COLO668 (cell line): ENCODE measurements around the gene CECR2.
"Not testable (repeated sequence)": the region's sequence is repeated elsewhere in the genome, so short reads cannot be mapped to it uniquely, and the experiment has no call there.

Experiments
- DNase-seq: peaks from one replicate; lab custom pipeline; 2025; ENCODE audit not compliant: unreplicated experiment; lab: John Stamatoyannopoulos, UW

Gene CECR2

DNA sequence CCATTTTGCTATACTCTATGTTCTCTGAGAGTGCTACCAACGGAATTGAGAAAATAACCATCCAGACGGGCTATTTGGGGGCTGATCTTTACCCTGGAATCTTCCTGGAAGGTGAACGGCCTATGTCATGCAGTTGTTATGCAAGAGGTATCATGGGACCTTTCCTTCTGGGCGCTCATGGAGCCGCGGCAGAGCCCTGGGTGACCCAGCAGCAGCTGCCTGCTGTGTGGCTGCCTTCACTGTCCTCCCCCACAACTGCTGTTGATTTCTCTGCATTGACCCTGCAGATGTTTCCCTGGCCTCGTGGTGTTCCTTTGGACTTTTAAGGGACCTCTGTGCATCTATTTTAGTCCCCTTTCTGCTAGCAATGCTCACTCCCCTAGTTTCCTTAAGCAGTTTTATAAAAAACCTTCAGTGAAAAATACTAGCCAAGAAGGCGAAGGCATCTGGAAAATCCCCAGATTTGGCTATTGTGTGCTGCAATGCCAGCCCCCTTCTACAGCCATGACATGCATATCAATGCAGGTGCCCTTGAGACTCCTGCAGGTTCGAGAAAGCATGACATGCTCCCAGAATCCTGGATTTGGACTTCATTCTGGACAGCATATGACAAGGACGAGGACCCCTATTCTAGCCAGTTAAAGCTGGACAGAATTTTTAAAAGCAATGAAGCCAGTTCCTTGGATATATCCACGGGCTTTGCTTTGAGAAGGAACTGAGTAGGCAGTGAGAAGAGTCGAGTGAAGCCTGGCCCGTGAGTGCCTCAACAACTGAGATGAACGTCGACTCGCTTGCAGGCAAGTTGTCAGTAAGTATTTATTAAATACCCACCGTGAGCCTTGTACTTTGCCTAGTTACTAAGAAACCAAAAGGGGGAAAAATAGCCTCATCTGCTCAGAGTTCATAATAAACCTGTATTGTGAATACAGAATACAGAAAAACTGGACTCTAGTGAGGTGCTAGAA, 193.9 kb downstream of the CECR2 start, which contains the start of gene SLC25A18:
Gene SLC25A18, plus strand, starts transcription at position 593 of the 965 bp plus-strand sequence. CDS start 16,447 bp downstream, outside the sequence.
- DNase-seq: no peak

DNA sequence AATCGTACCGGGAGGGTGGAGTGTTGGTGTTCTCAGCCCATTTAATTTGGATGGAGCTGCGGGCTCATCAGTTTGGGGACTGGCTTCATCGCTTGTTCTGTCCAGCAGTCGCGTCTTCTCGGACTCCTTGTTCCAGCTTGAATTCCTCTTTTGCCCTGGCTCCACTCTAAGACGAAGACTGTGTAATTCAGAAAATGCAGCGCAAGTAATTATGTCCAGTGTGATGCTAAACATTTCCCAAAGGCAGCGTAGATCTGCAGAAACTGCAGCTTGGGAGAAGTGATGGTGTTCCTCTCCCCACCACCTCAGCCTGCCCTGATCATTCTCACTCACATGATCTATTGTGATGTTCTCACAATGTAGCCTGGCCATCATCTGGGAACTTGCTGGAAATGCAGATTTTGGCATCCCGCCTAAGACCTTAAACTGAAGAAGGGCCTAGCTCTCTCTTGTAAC, 194.7 kb downstream of the CECR2 start:
- DNase-seq: no peak

GRCh38 chr22:17566016-17566687, 196.9 kb downstream of the CECR2 start:
- DNase-seq: not testable (repeated sequence)

- DNase-seq: no peak
Measured at GRCh38 chr22:17566776-17567175, 197.5 kb downstream of the CECR2 start.

DNA sequence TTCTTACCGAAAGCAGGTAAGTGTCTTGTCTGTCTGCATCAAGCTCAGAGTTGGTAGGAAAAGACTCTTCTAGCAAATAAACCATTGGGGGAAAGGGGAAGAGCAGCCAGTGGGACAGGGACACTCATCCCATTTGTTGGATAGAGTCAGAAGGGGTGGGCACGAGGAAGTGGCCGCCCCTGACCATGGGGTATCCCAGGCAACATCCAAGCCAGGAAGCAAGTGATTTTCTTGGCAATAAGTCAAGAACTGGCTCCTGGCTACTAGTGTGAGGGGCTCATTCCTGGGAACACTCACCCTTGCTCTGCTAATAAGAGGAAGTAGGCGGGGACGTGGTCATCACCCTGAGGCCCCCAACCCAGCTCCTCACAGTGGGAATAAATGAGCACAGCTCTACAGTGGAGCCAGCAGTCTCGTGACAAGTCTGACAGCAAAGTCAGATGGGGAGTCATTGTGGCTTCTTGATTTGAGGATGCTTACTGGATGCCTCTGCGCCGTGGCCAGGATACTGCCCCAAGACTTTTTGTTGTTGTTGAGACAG, 200.8 kb downstream of the CECR2 start:
- DNase-seq: no peak

- no peak for DNase-seq
Measured at GRCh38 chr22:17570851-17571631, 201.8 kb downstream of the CECR2 start.

GRCh38 chr22:17575151-17575550, 205.9 kb downstream of the CECR2 start:
- no peak for DNase-seq

- DNase-seq: no peak
Measured at GRCh38 chr22:17575681-17576080, 206.4 kb downstream of the CECR2 start.

- no peak for DNase-seq
Measured at GRCh38 chr22:17576470-17576869, 207.2 kb downstream of the CECR2 start.

DNA sequence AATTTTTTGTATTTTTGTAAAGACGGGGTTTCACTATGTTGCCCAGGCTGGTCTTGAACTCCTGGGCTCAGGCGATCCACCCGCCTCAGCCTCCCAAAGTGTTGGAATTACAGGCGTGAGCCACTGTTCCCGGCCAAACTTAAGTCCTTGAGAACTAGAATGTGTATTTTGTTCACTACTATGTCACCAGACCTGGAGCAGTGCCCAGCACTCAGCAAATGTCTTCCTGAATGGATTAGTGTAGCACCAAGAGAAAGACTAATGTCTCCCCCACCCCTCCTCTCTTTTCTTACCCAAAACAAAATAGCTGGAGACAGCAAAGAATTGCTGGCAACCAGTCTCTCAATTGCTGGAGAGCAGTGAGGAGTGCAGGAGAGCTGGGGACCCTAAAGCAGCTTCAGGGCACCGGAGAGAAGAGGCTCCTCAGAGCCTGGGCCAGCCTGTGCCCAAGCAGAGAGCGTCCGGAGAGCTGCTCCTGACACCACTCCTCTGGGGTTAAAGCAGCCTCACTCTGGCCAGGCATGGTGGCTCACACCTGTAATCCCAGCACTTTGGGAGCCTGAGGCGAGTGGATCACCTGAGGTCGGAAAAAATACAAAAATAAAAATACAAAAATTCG, 209.0 kb downstream of the CECR2 start:
- DNase-seq: no peak

DNA sequence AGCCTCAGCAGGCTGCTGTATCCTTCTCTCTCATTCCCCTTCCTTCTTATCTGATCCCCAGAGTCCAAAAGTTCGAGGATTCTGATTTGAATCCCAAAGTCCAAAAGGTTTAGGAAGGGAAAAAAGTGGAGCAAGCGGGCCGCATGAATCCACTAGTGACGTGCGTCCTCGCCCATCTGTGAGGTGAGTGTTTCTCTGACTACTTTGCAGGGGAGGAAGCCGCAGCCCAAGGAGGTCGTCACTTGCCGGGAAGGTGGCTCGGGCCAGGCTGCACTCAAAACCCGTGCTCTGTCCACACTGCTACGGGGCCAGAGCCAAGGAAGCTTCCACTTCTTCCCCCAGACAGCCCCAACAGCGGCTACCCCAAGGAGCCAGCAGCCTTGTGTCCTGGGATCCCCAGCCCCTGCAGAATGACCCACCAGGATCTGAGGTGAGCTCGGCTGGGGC, 210.3 kb downstream of the CECR2 start:
- DNase-seq: no peak

GRCh38 chr22:17580441-17581031, 211.3 kb downstream of the CECR2 start:
- DNase-seq: no peak

GRCh38 chr22:17581056-17581455, 211.8 kb downstream of the CECR2 start:
- DNase-seq: no peak

DNA sequence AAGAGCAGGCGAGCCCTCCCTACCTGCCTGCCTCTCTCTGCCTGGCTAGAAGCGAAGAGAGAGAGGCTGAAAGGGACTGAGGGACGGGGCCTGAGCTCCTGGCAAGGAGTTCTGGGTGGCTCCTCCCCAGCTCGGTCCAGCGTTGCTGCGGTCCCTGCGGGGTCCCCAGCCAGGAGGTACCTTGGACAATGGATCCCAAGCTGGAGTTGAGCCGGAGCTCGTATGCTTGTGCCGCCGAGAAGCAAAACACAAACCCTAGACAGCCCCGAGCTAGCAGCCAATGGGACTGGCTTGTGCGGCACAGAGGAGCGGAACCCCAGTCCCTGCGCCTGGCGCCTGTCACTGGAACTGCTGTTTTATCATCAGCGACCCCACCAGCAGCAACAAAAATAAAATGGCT, 212.4 kb downstream of the CECR2 start:
- DNase-seq: no peak

- no peak for DNase-seq
Measured at GRCh38 chr22:17583151-17583550, 213.9 kb downstream of the CECR2 start.

DNA sequence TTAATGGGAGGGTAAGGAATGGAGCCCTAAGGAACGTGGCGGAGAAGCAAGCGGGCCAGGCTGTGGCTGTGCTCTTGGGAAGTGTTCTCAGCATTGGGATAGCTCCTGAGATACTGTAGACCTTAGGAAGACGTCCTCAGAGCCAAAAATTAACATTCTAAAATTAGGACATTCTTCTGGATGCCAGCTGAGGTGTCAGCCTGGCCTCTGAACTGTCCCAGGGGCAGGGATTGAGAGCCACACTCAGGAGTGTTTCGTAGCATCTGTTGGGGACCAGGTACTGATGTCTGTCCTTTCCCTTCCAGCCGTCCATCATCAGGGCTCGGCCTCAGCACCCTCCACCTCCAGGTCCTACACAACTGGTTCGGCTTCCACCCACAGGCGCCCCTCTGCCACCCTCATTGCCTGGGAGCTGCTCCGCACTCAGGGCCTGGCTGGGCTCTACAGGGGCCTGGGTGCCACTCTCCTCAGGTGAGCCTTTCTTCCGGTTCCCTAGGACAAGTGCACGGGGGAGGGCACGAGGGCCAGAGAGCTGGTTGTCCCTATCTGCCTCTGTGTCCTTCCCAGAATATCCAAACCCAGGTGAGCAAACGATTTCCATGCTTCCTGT, 217.7 kb downstream of the CECR2 start:
- DNase-seq: no peak

- peak; percentile 27 for DNase-seq
Measured at GRCh38 chr22:17587629-17588028, 218.4 kb downstream of the CECR2 start.

- DNase-seq: no peak
Measured at GRCh38 chr22:17588606-17589005, 219.3 kb downstream of the CECR2 start.

- DNase-seq: no peak
Measured at GRCh38 chr22:17589810-17590375, 220.6 kb downstream of the CECR2 start.
